ENCODE measurements around the gene PTPRG. TPM values are rescaled to one million over a fixed set of nuclear protein-coding genes. Genes with fewer than 3 reads are reported as not detected.
A peak's percentile ranks its signal among the peaks of the same experiment; 100 is the strongest.

The PTPRG gene
- total RNA-seq, 1 donor from 2014 or later, result 11.1 TPM

- no peak overlapping the region for H3K4me3 ChIP-seq (ENCODE audit: low read depth, low read length)
- peak; percentile 52 for DNase-seq (ENCODE audit: low read depth)
- no peaks in the 10 kb centered on the region for H3K36me3 ChIP-seq (ENCODE audit: control insufficient read depth, insufficient read depth, low read length)
- no peak for FAIRE-seq
- H3K27me3 ChIP-seq (ENCODE audit: control insufficient read depth, insufficient read depth, low read length), result no peaks in the 10 kb centered on the region
- no peak for TF ChIP-seq CTCF (IDR thresholded peaks at IDR 0.05; ENCODE audit: insufficient read depth, low read length, severe bottlenecking)
These were observed 124.4 kb downstream of the PTPRG start for GRCh38 chr3:61685755-61686154.

GRCh38 chr3:61686228-61686648, 124.9 kb downstream of the PTPRG start:
- DNase-seq (ENCODE audit: low read depth), result peak; percentile 95
- TF ChIP-seq CTCF (IDR thresholded peaks at IDR 0.05; ENCODE audit: insufficient read depth, low read length, severe bottlenecking), result no peak
- Histone ChIP-seq H3K4me3 (ENCODE audit: low read depth, low read length) (no peak overlapping the region), H3K36me3 (ENCODE audit: control insufficient read depth, insufficient read depth, low read length) (no peaks in the 10 kb centered on the region), H3K27me3 (ENCODE audit: control insufficient read depth, insufficient read depth, low read length) (no peaks in the 10 kb centered on the region)
- FAIRE-seq, result no peak

GRCh38 chr3:61687206-61687605, 125.8 kb downstream of the PTPRG start:
- no peaks in the 10 kb centered on the region for H3K36me3 ChIP-seq (ENCODE audit: control insufficient read depth, insufficient read depth, low read length)
- no peaks in the 10 kb centered on the region for H3K27me3 ChIP-seq (ENCODE audit: control insufficient read depth, insufficient read depth, low read length)
- H3K4me3 ChIP-seq (ENCODE audit: low read depth, low read length), result no peak overlapping the region
- peak; percentile 88 for FAIRE-seq
- no peak for TF ChIP-seq CTCF (IDR thresholded peaks at IDR 0.05; ENCODE audit: insufficient read depth, low read length, severe bottlenecking)
- no peak for DNase-seq (ENCODE audit: low read depth)

DNA sequence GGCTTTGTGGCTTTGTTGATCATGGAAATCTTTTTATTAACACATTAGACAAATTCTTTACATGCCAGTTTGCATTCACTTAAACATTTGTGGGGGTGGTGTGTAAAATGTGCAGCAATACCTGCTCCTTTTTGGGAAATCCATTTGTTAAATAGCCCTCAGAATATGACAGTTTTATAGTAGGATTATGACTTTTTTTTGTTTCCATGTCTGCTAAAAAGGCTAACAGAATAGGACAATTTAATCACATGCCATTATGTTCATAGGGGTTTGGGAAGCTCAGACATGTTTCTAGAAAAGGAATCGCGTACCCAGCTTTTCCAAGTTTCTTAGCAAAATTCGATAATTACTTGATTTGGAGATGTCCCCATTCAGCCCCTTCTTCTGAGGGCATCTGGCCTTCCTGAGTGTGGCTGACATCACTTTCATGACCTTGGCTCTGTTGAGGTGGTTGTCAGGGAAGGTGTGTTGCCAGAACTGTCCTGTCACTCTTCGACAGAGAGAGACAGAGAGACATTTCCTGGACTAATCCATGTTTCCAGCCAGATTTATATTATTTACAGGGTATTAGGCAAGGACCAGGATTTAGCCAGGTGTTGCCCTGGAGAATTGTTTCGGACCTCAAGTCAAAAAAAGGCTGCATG, 126.4 kb downstream of the PTPRG start:
- TF ChIP-seq CTCF (IDR thresholded peaks at IDR 0.05; ENCODE audit: insufficient read depth, low read length, severe bottlenecking), result no peak
- Histone ChIP-seq H3K4me3 (ENCODE audit: low read depth, low read length) (no peak overlapping the region), H3K36me3 (ENCODE audit: control insufficient read depth, insufficient read depth, low read length) (no peaks in the 10 kb centered on the region), H3K27me3 (ENCODE audit: control insufficient read depth, insufficient read depth, low read length) (no peaks in the 10 kb centered on the region)
- DNase-seq (ENCODE audit: low read depth), result no peak
- FAIRE-seq, result no peak

DNA sequence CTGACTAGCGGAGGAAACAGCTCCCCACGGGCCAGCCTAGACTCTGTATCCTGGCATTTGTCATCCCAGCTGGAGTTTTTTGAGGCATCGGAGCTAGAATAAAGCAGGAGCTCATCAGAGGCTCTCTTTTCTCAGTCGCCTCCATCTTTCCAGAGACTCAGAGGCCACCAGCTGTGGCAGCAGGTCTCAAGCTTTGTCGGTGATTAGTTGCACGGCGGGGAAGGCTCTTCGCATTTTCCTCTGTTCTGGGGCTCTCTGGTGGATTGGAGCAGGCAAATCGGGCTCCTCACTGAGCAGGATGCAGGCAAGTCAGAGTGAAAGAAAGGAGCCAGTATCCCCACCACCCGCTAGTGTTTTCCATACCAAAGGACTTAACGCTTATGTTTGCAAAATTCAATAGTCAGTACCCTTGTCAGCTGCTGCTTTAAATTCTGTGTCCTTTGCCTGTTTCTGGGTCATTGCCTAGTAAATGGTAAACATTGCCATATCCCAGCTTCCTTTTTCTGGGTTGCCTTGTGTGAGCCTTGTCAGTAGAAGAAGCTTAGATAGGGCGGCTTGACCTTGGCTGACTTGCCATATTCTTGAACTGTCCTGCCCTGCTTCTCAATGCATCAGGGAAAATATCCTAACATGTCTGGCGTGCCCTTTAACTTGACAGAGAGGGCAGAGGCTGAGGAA, 127.1 kb downstream of the PTPRG start:
- Histone ChIP-seq H3K4me3 (ENCODE audit: low read depth, low read length) (no peak overlapping the region), H3K36me3 (ENCODE audit: control insufficient read depth, insufficient read depth, low read length) (no peaks in the 10 kb centered on the region), H3K27me3 (ENCODE audit: control insufficient read depth, insufficient read depth, low read length) (no peaks in the 10 kb centered on the region)
- no peak for TF ChIP-seq CTCF (IDR thresholded peaks at IDR 0.05; ENCODE audit: insufficient read depth, low read length, severe bottlenecking)
- no peak for DNase-seq (ENCODE audit: low read depth)
- FAIRE-seq, result no peak
